ENCODE data around the gene KLK6. TPM values are rescaled to one million over a fixed set of nuclear protein-coding genes. Genes with fewer than 3 reads are reported as not detected.
A peak's percentile ranks its signal among the peaks of the same experiment; 100 is the strongest.
"Not testable (repeated sequence)": the region's sequence is repeated elsewhere in the genome, so short reads cannot be mapped to it uniquely, and the experiment has no call there.

The KLK6 gene
- total RNA-seq, 3 donors from 2014 or later = not detected

GRCh38 chr19:50978772-50979390 lies 9.5 kb upstream of the KLK6 start:
- ATAC-seq (no peak), DNase-seq (no peak)
- Histone ChIP-seq H3K9me3 (no peaks in the 10 kb centered on the region), H3K4me1 (ENCODE audit: low read depth) (no peaks in the 10 kb centered on the region), H3K36me3 (ENCODE audit: low read depth) (no peaks in the 10 kb centered on the region), H3K4me3 (no peak overlapping the region)
- intact Hi-C loops (cut with DNase I, micrococcal nuclease) = no loop called here
- TF ChIP-seq, protein P1, sequence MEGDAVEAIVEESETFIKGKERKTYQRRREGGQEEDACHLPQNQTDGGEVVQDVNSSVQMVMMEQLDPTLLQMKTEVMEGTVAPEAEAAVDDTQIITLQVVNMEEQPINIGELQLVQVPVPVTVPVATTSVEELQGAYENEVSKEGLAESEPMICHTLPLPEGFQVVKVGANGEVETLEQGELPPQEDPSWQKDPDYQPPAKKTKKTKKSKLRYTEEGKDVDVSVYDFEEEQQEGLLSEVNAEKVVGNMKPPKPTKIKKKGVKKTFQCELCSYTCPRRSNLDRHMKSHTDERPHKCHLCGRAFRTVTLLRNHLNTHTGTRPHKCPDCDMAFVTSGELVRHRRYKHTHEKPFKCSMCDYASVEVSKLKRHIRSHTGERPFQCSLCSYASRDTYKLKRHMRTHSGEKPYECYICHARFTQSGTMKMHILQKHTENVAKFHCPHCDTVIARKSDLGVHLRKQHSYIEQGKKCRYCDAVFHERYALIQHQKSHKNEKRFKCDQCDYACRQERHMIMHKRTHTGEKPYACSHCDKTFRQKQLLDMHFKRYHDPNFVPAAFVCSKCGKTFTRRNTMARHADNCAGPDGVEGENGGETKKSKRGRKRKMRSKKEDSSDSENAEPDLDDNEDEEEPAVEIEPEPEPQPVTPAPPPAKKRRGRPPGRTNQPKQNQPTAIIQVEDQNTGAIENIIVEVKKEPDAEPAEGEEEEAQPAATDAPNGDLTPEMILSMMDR (IDR thresholded peaks at IDR 0.05) = no peak

DNA sequence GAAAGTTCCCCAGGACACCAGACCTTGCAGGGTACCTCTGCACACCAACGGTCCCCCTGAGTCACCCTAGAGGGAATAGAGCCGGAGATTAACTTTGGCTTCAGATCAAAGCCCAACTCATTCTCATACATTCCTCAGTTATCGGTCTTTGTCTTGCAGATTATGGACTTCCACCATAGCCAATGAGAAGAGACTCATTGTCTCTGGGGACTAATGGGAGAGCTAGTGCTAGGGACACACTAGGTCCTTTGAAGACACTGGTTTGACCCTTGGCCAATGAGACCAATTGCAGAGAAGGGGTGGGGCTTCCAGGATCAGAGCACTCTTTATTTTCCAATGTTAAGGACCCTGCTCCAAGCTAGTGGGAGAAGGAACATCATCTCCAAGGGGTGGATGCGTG lies 8.2 kb upstream of the KLK6 start:
- intact Hi-C loops (cut with DNase I, micrococcal nuclease) = no loop called here
- no peak overlapping the region for H3K4me3 ChIP-seq
- ATAC-seq (no peak), DNase-seq (no peak)
- TF ChIP-seq, protein P1 (IDR thresholded peaks at IDR 0.05) = no peak
- H3K4me1 ChIP-seq (ENCODE audit: low read depth) = no peaks in the 10 kb centered on the region
- no peaks in the 10 kb centered on the region for H3K36me3 ChIP-seq (ENCODE audit: low read depth)
- H3K9me3 ChIP-seq = no peaks in the 10 kb centered on the region

DNA sequence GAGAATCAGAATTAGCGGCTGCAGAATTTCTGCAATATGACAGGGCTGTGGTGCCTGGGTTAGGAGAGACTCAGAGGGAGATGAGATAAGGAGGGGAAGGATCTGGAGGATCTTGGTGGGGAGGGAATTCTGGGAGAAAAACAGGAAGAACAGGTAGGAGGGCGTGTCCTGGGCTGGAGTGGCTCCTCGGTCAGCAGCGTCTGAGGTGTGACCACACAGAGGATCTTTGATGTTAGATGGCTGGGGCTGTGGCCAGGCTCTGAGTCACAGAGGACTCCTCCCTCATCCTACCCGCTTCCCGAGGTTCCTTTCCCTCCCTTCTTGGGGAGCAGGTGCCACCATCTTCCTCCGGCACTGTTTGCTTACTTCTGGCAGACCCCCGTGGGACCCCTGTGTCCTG lies 6.4 kb upstream of the KLK6 start:
- intact Hi-C loops (cut with DNase I, micrococcal nuclease) = no loop called here
- no peaks in the 10 kb centered on the region for H3K9me3 ChIP-seq
- no peaks in the 10 kb centered on the region for H3K4me1 ChIP-seq (ENCODE audit: low read depth)
- peak; percentile 68 for ATAC-seq
- H3K4me3 ChIP-seq = no peak overlapping the region
- TF ChIP-seq, protein P1 (IDR thresholded peaks at IDR 0.05) = no peak
- DNase-seq = no peak
- no peaks in the 10 kb centered on the region for H3K36me3 ChIP-seq (ENCODE audit: low read depth)

GRCh38 chr19:50974702-50975556 lies 5.5 kb upstream of the KLK6 start:
- ATAC-seq (no peak), DNase-seq (no peak)
- Histone ChIP-seq H3K4me1 (ENCODE audit: low read depth) (no peaks in the 10 kb centered on the region), H3K36me3 (ENCODE audit: low read depth) (no peaks in the 10 kb centered on the region), H3K9me3 (no peaks in the 10 kb centered on the region), H3K4me3 (no peak overlapping the region)
- TF ChIP-seq, protein P1 (IDR thresholded peaks at IDR 0.05) = no peak
- intact Hi-C loops (cut with DNase I, micrococcal nuclease) = no loop called here

DNA sequence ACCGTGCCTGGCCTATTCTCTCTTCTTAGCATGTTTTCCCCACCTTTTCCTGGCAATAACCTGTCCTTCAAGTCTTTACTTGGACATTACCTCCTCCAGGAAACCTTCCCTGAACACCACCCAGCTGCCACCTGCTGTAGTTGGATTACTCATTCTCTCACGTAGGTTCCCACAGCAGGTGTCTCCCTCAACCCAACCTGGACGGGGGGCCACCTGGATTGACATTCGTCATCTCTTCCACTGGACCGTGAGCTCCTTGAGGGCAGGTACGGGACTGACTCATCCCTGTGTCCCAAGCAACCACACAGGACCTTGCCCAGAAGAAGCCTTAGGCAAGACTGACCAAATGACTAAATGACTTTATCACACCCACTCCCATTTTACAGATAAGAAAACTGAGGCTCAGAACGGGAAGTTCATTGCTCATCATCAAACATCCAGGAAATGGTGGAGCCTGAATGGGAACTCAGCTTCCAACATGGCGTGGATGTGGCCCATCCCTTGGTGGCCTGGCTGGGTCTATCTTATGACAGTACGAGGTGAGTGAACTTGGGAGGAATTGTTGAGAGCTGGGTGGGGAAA lies 3.5 kb upstream of the KLK6 start:
- Histone ChIP-seq H3K36me3 (ENCODE audit: low read depth) (no peaks in the 10 kb centered on the region), H3K4me1 (ENCODE audit: low read depth) (no peaks in the 10 kb centered on the region), H3K4me3 (no peak overlapping the region), H3K9me3 (no peaks in the 10 kb centered on the region)
- intact Hi-C loops (cut with DNase I, micrococcal nuclease) = no loop called here
- no peak for ATAC-seq
- TF ChIP-seq, protein P1 (IDR thresholded peaks at IDR 0.05) = no peak
- DNase-seq = no peak

DNA sequence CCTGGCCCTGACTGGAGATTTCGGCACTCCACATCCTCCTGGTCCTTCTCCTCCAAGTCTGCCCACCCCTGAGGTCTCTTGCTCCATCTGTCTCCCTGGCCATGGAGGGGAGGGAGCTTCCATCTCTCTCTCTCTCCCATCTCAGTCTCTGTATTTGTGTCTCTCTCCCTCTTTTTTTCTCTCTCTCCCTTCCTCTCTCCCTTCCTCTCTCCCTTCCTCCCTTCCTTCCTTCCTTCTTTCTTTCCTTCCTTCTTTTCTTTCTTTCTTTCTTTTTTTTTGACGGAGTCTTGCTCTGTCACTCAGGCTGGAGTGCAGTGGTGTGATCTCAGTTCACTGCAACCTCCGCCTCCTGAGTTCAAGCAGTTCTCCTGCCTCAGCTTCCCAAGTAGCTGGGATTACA lies 419 bp upstream of the KLK6 start:
- DNase-seq; H3K4me3 ChIP-seq; ATAC-seq; H3K36me3 ChIP-seq (ENCODE audit: low read depth); H3K9me3 ChIP-seq; H3K4me1 ChIP-seq (ENCODE audit: low read depth); intact Hi-C loops (cut with DNase I, micrococcal nuclease): not testable (repeated sequence)
